ENCODE data around the gene COL4A2. TPM values are rescaled to one million over a fixed set of nuclear protein-coding genes. Genes with fewer than 3 reads are reported as not detected.

The COL4A2 gene
- total RNA-seq, 1 donor from 2014 or later = not detected

DNA sequence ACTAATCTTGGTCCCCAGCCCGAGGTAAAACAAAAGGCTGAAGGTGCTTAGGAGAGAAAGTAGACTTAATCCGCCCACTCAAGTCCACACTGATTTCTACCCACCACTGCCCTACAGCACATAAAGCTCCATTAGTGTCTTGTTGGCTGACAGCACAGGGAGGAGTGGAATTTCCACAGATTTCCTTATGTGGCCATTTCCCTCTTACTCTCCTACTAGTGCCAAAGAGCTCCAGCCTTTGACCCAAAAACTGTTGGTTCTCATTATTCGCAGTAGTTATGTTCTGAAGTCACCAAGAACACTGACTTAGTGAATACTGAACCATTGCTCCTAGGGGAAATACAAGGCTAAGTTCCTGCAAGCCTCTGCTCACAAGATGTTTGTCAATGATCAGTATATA lies 193.3 kb downstream of the COL4A2 start:
- Mint-ChIP-seq H3K9me3 (no peaks in the 10 kb centered on the region), H3K4me1 (no peaks in the 10 kb centered on the region), H3K27me3 (peaks cover 3% of the 10 kb centered on the region), H3K27ac (no peak overlapping the region), H3K36me3 (ENCODE audit: low read depth) (no peaks in the 10 kb centered on the region), H3K4me3 (no peak overlapping the region)
- TF ChIP-seq, protein P1, sequence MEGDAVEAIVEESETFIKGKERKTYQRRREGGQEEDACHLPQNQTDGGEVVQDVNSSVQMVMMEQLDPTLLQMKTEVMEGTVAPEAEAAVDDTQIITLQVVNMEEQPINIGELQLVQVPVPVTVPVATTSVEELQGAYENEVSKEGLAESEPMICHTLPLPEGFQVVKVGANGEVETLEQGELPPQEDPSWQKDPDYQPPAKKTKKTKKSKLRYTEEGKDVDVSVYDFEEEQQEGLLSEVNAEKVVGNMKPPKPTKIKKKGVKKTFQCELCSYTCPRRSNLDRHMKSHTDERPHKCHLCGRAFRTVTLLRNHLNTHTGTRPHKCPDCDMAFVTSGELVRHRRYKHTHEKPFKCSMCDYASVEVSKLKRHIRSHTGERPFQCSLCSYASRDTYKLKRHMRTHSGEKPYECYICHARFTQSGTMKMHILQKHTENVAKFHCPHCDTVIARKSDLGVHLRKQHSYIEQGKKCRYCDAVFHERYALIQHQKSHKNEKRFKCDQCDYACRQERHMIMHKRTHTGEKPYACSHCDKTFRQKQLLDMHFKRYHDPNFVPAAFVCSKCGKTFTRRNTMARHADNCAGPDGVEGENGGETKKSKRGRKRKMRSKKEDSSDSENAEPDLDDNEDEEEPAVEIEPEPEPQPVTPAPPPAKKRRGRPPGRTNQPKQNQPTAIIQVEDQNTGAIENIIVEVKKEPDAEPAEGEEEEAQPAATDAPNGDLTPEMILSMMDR (IDR thresholded peaks at IDR 0.05) = no peak
- no peak for DNase-seq
- CTCF ChIA-PET = no interaction called here
- no peak for ATAC-seq (ENCODE audit: low read depth)
- intact Hi-C loops (cut with micrococcal nuclease) = no loop called here
- POLR2A ChIA-PET = interaction anchor here (0.6 kb wide), 1 partner anchor 40 kb away, joined by 3 read pairs; no protein-coding TSS in a partner anchor

DNA sequence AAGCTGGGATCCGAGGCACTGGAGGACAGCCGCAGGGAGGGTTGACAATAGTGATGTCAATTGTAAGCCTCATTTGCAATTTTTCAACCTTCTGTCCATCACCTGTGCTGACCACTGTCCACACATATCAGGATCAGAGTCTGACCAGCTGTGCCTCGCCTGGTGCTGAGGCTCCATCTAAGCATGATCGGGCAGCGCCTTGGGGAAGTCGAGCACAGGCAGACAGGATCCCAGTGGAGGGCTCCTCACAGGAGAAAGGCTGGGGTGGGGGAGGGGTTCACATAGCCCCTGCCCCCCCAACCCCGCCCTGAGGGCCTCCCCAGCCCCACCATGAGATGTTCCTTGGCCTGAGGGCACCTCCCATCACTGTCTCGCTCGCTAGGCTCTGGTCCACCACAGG lies 194.1 kb downstream of the COL4A2 start:
- intact Hi-C loops (cut with micrococcal nuclease) = no loop called here
- no peak overlapping the region for H3K27ac Mint-ChIP-seq
- H3K27me3 Mint-ChIP-seq = peaks cover 3% of the 10 kb centered on the region
- H3K4me1 Mint-ChIP-seq = no peaks in the 10 kb centered on the region
- H3K4me3 Mint-ChIP-seq = no peak overlapping the region
- no peak for DNase-seq
- no peak for ATAC-seq (ENCODE audit: low read depth)
- H3K36me3 Mint-ChIP-seq (ENCODE audit: low read depth) = no peaks in the 10 kb centered on the region
- TF ChIP-seq, protein P1 (IDR thresholded peaks at IDR 0.05) = no peak
- no peaks in the 10 kb centered on the region for H3K9me3 Mint-ChIP-seq
- POLR2A ChIA-PET = interaction anchor here (0.6 kb wide), 1 partner anchor 39 kb away, joined by 3 read pairs; no protein-coding TSS in a partner anchor
- CTCF ChIA-PET = no interaction called here

DNA sequence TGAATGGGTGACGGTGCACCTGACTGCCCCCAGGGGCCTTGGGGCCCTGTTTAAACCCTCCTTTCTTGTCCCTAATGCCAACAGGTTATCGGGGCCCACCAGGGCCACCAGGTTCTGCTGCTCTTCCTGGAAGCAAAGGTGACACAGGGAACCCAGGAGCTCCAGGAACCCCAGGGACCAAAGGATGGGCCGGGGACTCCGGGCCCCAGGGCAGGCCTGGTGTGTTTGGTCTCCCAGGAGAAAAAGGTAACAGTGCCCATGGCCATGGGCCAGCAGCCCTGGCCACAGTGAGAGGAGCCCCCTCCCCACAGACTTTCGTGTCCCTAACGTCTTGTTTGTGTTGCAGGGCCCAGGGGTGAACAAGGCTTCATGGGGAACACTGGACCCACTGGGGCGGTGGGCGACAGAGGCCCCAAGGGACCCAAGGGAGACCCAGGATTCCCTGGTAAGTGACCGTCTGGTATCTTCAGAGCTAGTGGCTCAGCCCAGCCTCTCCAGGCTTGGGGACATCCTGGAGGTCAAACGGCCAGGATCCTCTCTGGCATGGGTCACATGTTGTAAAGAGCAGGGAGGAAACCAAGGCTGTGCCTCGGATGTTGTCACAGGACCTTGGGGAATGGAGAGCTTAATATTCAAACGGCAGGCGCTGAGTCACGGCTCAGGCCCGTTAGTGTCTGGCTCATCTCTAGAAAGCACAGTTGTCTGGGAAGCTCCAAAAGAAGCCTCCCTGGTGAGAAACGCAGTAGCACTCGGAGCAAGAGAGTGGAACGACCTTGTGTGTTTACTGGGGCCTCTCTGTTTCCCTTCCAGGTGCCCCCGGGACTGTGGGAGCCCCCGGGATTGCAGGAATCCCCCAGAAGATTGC lies 196.2 kb downstream of the COL4A2 start:
- ChIA-PET CTCF (no interaction called here), POLR2A (no interaction called here)
- Mint-ChIP-seq H3K4me1 (no peaks in the 10 kb centered on the region), H3K27ac (no peak overlapping the region), H3K4me3 (no peak overlapping the region), H3K9me3 (no peaks in the 10 kb centered on the region), H3K36me3 (ENCODE audit: low read depth) (no peaks in the 10 kb centered on the region), H3K27me3 (peaks cover 3% of the 10 kb centered on the region)
- intact Hi-C loops (cut with micrococcal nuclease) = no loop called here
- no peak for ATAC-seq (ENCODE audit: low read depth)
- TF ChIP-seq, protein P1 (IDR thresholded peaks at IDR 0.05) = no peak
- no peak for DNase-seq

DNA sequence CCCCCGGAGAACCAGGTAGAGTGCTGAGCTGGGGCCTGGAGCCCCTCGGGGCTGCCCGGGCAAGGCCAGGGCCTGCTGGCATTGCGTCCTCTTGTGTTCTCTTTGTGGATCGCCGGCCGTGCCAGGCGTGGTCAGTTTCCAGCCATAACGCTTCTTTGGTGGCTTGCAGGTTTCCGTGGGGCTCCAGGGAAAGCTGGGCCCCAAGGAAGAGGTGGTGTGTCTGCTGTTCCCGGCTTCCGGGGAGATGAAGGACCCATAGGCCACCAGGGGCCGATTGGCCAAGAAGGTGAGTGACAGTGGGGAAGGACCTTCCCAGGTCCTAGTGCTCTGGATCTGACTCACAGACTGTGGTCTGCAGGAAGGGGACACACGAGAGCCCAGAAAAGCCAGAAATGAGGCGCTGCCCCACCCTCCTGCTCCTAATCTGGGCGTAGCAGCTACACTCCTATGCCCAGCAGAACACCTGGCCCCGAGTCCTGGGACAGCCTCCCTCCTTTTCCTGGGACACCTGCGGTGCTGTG lies 197.0 kb downstream of the COL4A2 start:
- Mint-ChIP-seq H3K36me3 (ENCODE audit: low read depth) (no peaks in the 10 kb centered on the region), H3K4me3 (no peak overlapping the region), H3K27me3 (peaks cover 3% of the 10 kb centered on the region), H3K27ac (no peak overlapping the region), H3K4me1 (no peaks in the 10 kb centered on the region), H3K9me3 (no peaks in the 10 kb centered on the region)
- TF ChIP-seq, protein P1 (IDR thresholded peaks at IDR 0.05) = no peak
- intact Hi-C loops (cut with micrococcal nuclease) = no loop called here
- ATAC-seq (ENCODE audit: low read depth) (no peak), DNase-seq (no peak)
- ChIA-PET CTCF (no interaction called here), POLR2A (no interaction called here)

DNA sequence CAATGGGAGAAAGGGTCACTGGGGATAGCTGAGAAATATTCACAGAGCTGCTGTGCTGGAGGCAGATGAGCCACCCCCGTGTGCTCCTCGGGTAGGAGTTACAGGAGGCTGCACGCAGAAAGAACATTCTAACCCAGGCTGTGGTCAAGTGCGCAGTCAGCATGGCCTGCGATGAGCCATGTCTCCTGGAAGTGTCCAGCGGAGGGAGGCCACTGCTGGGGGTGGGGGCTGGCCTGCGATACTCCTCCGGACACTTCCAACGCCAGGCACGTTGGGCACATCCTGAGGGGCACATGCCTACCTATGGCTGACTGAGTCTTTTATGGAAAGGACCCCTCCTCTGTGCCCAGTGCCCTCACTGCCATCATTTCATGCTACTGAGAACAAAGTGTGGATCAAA lies 198.5 kb downstream of the COL4A2 start:
- Mint-ChIP-seq H3K4me1 (peaks cover 9% of the 10 kb centered on the region), H3K36me3 (ENCODE audit: low read depth) (no peaks in the 10 kb centered on the region), H3K27ac (no peak overlapping the region), H3K9me3 (no peaks in the 10 kb centered on the region), H3K27me3 (peaks cover 3% of the 10 kb centered on the region), H3K4me3 (no peak overlapping the region)
- POLR2A ChIA-PET = no interaction called here
- ATAC-seq (ENCODE audit: low read depth) (no peak), DNase-seq (no peak)
- CTCF ChIA-PET = no interaction called here
- intact Hi-C loops (cut with micrococcal nuclease) = loop anchor here (5.0 kb wide), 1 partner anchor 48 kb away; no protein-coding TSS in a partner anchor
- TF ChIP-seq, protein P1 (IDR thresholded peaks at IDR 0.05) = no peak
